Hepatocyte (in vitro differentiated cells): Measurements from ENCODE around the gene EPN1. TPM values are rescaled to one million over a fixed set of nuclear protein-coding genes. Genes with fewer than 3 reads are reported as not detected.

Source experiments
- DNase-seq: peaks from one replicate; pipeline ENCODE4 v3.0.0-alpha.2; 2016; ENCODE audit warnings: low spot score
- H2AFZ ChIP-seq: fragments of 200-600 bp; sonication (generic); 2 replicates; pipeline ENCODE4 v1.6.0; 2016; ENCODE audit warnings: antibody characterized with exemption, mild to moderate bottlenecking
- H3K27ac ChIP-seq: fragments of 200-600 bp; sonication (generic); 2 replicates; pipeline ENCODE4 v1.5.1; 2016; ENCODE audit warnings: mild to moderate bottlenecking
- H3K27me3 ChIP-seq: fragments of 200-600 bp; sonication (generic); 2 replicates; pipeline ENCODE4 v1.6.1; 2016
- H3K36me3 ChIP-seq: fragments of 200-600 bp; sonication (generic); replicated peaks from 2 replicates; pipeline ENCODE4 v1.5.1; 2016; ENCODE audit warnings: low read depth; ENCODE audit not compliant: insufficient read depth
- H3K4me1 ChIP-seq: fragments of 200-600 bp; sonication (generic); 2 replicates; pipeline ENCODE4 v1.5.1; 2016; ENCODE audit warnings: mild to moderate bottlenecking, moderate library complexity; ENCODE audit not compliant: insufficient read depth
- H3K4me2 ChIP-seq: fragments of 200-600 bp; sonication (generic); 2 replicates; pipeline ENCODE4 v1.6.0; 2016
- H3K4me3 ChIP-seq: fragments of 200-600 bp; sonication (generic); 2 replicates; pipeline ENCODE4 v1.5.1; 2016; ENCODE audit warnings: mild to moderate bottlenecking
- H3K79me2 ChIP-seq: fragments of 200-600 bp; sonication (generic); 2 replicates; pipeline ENCODE4 v1.6.0; 2017; ENCODE audit warnings: mild to moderate bottlenecking
- H3K9me2 ChIP-seq: fragments of 200-600 bp; sonication (generic); replicated peaks from 2 replicates; pipeline ENCODE4 v1.6.0; 2017; ENCODE audit warnings: mild to moderate bottlenecking; ENCODE audit not compliant: insufficient read depth
- H3K9me3 ChIP-seq: fragments of 200-600 bp; sonication (generic); 2 replicates; pipeline ENCODE4 v1.5.1; 2016; ENCODE audit warnings: low read depth, mild to moderate bottlenecking
- H4K20me1 ChIP-seq: fragments of 200-600 bp; sonication (generic); 2 replicates; pipeline ENCODE4 v1.6.0; 2016; ENCODE audit warnings: mild to moderate bottlenecking; ENCODE audit not compliant: insufficient read depth, poor library complexity, severe bottlenecking
- CTCF ChIP-seq: fragments of 200-600 bp; sonication (generic); IDR thresholded peaks from 2 replicates; pipeline ENCODE4 v1.5.1; 2016; ENCODE audit warnings: antibody characterized with exemption, mild to moderate bottlenecking; ENCODE audit not compliant: poor library complexity
- EZH2 ChIP-seq: fragments of 200-600 bp; sonication (generic); IDR thresholded peaks from 2 replicates; pipeline ENCODE4 v1.6.1; 2016; ENCODE audit warnings: antibody characterized with exemption, mild to moderate bottlenecking, borderline replicate concordance
- EZH2phosphoT487 ChIP-seq: fragments of 200-600 bp; sonication (generic); IDR thresholded peaks from one replicate; pipeline ENCODE4 v1.6.1; 2018; ENCODE audit warnings: antibody characterized with exemption, mild to moderate bottlenecking, low read depth, moderate library complexity; ENCODE audit not compliant: unreplicated experiment, severe bottlenecking
- WGBS: methylation state at CpG from one replicate; pipeline ENCODE4 v1.1.6; 2016; ENCODE audit warnings: low lambda C conversion rate; ENCODE audit errors: missing lambda C conversion rate; 5-methylcytosine and 5-hydroxymethylcytosine counted together
- polyA plus RNA-seq: library from polyadenylated mRNA; unstranded; fragments of >200 nt; fragmentation: Nextera tagmentation; extraction: Ambion mirVana; gene quantifications from 2 replicates; pipeline ENCODE4 v1.2.1, GENCODE V29; 2016
- total RNA-seq: library from RNA; depleted of rRNA; stranded (reverse); fragments of >200 nt; gene quantifications from 2 replicates; pipeline ENCODE4 v1.2.3, GENCODE V29; 2014

Gene EPN1
- total and polyA plus RNA-seq, 2 experiments from 2014 or later: 74.8 to 165 TPM

GRCh38 chr19:55673889-55674288 lies 1.1 kb upstream of the EPN1 start:
- no peak for TF ChIP-seq EZH2phosphoT487
- TF ChIP-seq CTCF: no peak
- no peak for TF ChIP-seq EZH2
- Histone ChIP-seq H3K36me3 (no peaks in the 10 kb centered on the region), H2AFZ (no peak overlapping the region), H3K9me2 (no peaks in the 10 kb centered on the region), H3K27me3 (no peaks in the 10 kb centered on the region), H3K4me3 (no peak overlapping the region), H3K27ac (no peak overlapping the region), H3K9me3 (no peaks in the 10 kb centered on the region), H3K79me2 (peaks cover 88% of the 10 kb centered on the region), H3K4me2 (no peak overlapping the region), H3K4me1 (peaks cover 27% of the 10 kb centered on the region), H4K20me1 (peaks cover 73% of the 10 kb centered on the region)
- no peak for DNase-seq
- WGBS: 93% methylated on average over 6 of the region's 15 CpGs

- H3K9me2 ChIP-seq: no peaks in the 10 kb centered on the region
- peaks cover 88% of the 10 kb centered on the region for H3K79me2 ChIP-seq
- H3K4me3 ChIP-seq: peak overlapping the region; percentile 36
- H3K4me2 ChIP-seq: peak overlapping the region; percentile 87
- H3K4me1 ChIP-seq: peaks cover 27% of the 10 kb centered on the region
- H3K27ac ChIP-seq: peak overlapping the region; percentile 89
- no peaks in the 10 kb centered on the region for H3K9me3 ChIP-seq
- DNase-seq: no peak
- peaks cover 73% of the 10 kb centered on the region for H4K20me1 ChIP-seq
- TF ChIP-seq EZH2phosphoT487 (no peak), CTCF (no peak), EZH2 (no peak)
- H3K36me3 ChIP-seq: no peaks in the 10 kb centered on the region
- H3K27me3 ChIP-seq: no peaks in the 10 kb centered on the region
- WGBS: 29% methylated on average over 16 of the region's 17 CpGs
- peak overlapping the region; percentile 3 for H2AFZ ChIP-seq
Observed at GRCh38 chr19:55674459-55674840, 576 bp upstream of the EPN1 start.

GRCh38 chr19:55675661-55676354 lies 782 bp downstream of the EPN1 start:
- 23% methylated on average over 16 of the region's 16 CpGs for WGBS
- Histone ChIP-seq H3K4me3 (peak overlapping the region; percentile 74), H3K79me2 (peaks cover 89% of the 10 kb centered on the region), H3K4me2 (peak overlapping the region; percentile 95), H4K20me1 (peaks cover 66% of the 10 kb centered on the region), H3K9me3 (no peaks in the 10 kb centered on the region), H3K9me2 (no peaks in the 10 kb centered on the region), H3K27me3 (no peaks in the 10 kb centered on the region), H3K36me3 (no peaks in the 10 kb centered on the region), H2AFZ (peak overlapping the region; percentile 67), H3K27ac (peak overlapping the region; percentile 90), H3K4me1 (peaks cover 27% of the 10 kb centered on the region)
- no peak for DNase-seq
- TF ChIP-seq EZH2phosphoT487 (no peak), EZH2 (no peak), CTCF (no peak)
